ENCODE data around the gene CHD6.

The CHD6 gene

GRCh38 chr20:41617902-41618806 is at the start of gene CHD6:
Gene CHD6, minus strand, starts transcription at chr20:41618377. Its CDS starts 67,040 bp downstream, at chr20:41551337.
- peak; percentile 96 for DNase-seq

- DNase-seq, result no peak
Observed at GRCh38 chr20:41664584-41664983, 46.4 kb upstream of the CHD6 start.

- no peak for DNase-seq
Observed at GRCh38 chr20:41657655-41658054, 39.5 kb upstream of the CHD6 start.

- no peak for DNase-seq
Observed at GRCh38 chr20:41655962-41656618, 37.9 kb upstream of the CHD6 start.

- DNase-seq, result no peak
Observed at GRCh38 chr20:41654884-41655283, 36.7 kb upstream of the CHD6 start.

GRCh38 chr20:41654292-41654691 is 36.1 kb upstream of the CHD6 start:
- no peak for DNase-seq

GRCh38 chr20:41650231-41650948 is 32.2 kb upstream of the CHD6 start:
- DNase-seq, result no peak

GRCh38 chr20:41649489-41649888 is 31.3 kb upstream of the CHD6 start:
- no peak for DNase-seq

GRCh38 chr20:41645372-41645771 is 27.2 kb upstream of the CHD6 start:
- no peak for DNase-seq

GRCh38 chr20:41643504-41643938 is 25.3 kb upstream of the CHD6 start:
- no peak for DNase-seq

GRCh38 chr20:41639630-41640029 is 21.5 kb upstream of the CHD6 start:
- DNase-seq, result no peak

- no peak for DNase-seq
Observed at GRCh38 chr20:41638456-41638855, 20.3 kb upstream of the CHD6 start.

GRCh38 chr20:41635158-41635557 is 17.0 kb upstream of the CHD6 start:
- DNase-seq, result no peak

GRCh38 chr20:41632896-41633295 is 14.7 kb upstream of the CHD6 start:
- no peak for DNase-seq

- no peak for DNase-seq
Observed at GRCh38 chr20:41631826-41632225, 13.6 kb upstream of the CHD6 start.

GRCh38 chr20:41630846-41631245 is 12.7 kb upstream of the CHD6 start:
- no peak for DNase-seq

- DNase-seq, result no peak
Observed at GRCh38 chr20:41627611-41628244, 9.6 kb upstream of the CHD6 start.

GRCh38 chr20:41627001-41627495 is 8.9 kb upstream of the CHD6 start:
- no peak for DNase-seq

GRCh38 chr20:41623625-41624375 is 5.6 kb upstream of the CHD6 start:
- no peak for DNase-seq

- DNase-seq, result no peak
Observed at GRCh38 chr20:41622584-41622983, 4.4 kb upstream of the CHD6 start.

- no peak for DNase-seq
Observed at GRCh38 chr20:41621971-41622370, 3.8 kb upstream of the CHD6 start.

- no peak for DNase-seq
Observed at GRCh38 chr20:41621421-41621820, 3.2 kb upstream of the CHD6 start.

Data from KG1 (cell line).